ENCODE measurements around the gene UNK. TPM values are rescaled to one million over a fixed set of nuclear protein-coding genes. Genes with fewer than 3 reads are reported as not detected.

Gene UNK, protein sequence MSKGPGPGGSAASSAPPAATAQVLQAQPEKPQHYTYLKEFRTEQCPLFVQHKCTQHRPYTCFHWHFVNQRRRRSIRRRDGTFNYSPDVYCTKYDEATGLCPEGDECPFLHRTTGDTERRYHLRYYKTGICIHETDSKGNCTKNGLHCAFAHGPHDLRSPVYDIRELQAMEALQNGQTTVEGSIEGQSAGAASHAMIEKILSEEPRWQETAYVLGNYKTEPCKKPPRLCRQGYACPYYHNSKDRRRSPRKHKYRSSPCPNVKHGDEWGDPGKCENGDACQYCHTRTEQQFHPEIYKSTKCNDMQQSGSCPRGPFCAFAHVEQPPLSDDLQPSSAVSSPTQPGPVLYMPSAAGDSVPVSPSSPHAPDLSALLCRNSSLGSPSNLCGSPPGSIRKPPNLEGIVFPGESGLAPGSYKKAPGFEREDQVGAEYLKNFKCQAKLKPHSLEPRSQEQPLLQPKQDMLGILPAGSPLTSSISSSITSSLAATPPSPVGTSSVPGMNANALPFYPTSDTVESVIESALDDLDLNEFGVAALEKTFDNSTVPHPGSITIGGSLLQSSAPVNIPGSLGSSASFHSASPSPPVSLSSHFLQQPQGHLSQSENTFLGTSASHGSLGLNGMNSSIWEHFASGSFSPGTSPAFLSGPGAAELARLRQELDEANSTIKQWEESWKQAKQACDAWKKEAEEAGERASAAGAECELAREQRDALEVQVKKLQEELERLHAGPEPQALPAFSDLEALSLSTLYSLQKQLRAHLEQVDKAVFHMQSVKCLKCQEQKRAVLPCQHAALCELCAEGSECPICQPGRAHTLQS
- total RNA-seq: 9.3 and 14.5 TPM in 2 replicates

DNA sequence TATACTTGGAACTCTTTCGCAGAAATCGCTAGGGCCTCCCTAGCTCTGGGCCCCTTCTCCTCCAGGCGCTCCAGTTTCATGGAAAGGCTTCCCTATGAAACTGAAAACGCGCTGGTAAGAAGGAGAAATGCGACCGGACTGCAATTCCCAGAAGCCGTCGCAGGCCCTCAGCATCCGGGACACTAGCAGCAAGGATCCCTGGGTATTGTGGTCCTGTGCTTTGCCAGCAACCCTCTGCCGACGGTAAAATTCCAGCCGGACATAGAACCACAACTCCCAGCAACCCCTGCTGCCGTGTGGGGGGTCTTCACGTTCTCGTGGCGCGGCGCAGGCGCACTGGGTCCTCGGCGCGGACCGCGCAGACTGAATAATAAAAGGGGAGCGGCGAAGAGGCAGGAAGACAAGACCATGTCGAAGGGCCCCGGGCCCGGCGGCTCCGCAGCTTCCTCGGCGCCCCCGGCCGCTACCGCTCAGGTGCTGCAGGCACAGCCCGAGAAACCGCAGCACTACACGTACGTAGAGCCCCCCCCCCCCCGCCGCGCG, at the start of gene UNK:
TSS of gene UNK (plus strand) at position 334 of the 543 bp plus-strand sequence. CDS start at position 409, 75 bp downstream.

DNA sequence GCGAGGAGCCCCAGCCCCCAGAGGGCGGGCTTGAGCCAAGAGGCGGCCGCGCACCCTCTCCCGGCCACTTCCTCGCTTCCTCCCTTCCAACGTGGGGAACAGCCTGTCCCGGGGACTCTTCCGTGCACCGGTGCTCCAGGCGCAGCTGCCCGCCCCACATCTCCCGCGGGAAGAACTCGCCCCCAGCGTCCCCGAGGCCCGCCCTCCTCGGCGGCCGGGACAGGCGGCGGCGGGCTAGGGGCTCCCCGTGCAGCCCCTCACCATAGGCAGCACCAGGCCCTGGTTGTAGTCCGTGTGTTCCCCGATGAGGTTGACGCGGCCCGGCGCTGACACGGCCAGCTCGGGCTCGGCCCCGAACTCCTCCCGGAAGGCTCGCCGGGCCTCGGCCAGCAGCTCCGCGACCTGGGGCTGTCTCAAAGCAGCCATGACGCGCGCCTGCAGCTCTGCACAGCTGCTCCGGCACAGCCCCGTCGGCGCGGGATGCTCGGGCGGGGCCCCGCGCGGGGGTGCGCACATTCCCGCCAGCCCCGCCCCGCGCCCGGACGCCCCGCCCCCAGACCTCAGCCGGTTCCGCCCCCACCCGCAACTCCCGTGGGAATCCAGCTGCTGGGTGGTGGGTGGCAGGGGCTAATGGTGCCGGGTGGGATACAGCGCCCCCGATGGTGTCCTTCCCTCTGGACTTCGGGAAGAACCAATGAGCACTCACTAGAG, 19.7 kb upstream of the UNK start, which contains the start of gene GALK1:
TSS of gene GALK1 (minus strand) at position 482 of the 711 bp plus-strand sequence. CDS start at position 426, 56 bp downstream.

GRCh38 chr17:75843577-75844529, 59.2 kb downstream of the UNK start, which contains the start of gene UNC13D:
UNC13D (minus strand) TSS chr17:75844404; CDS start chr17:75844337, 67 bp downstream.

GRCh38 chr17:75855310-75856061, 70.9 kb downstream of the UNK start, which contains the start of gene WBP2:
WBP2 (minus strand) TSS chr17:75855335; CDS start chr17:75855297, 38 bp downstream.

Other genes starting within 250 kb of the UNK start
- gene MYO15B, start 197.0 kb upstream of the UNK start, total RNA-seq: 1.5 and 7.2 TPM in 2 replicates
- not detected in 2 replicates for gene SMIM5, start 151.4 kb upstream of the UNK start, total RNA-seq
- 12.5 and 20.2 TPM in 2 replicates for gene RECQL5, start 117.7 kb upstream of the UNK start, total RNA-seq
- gene SAP30BP, start 117.5 kb upstream of the UNK start, total RNA-seq: 68.8 and 81.1 TPM in 2 replicates
- gene ITGB4, start 63.3 kb upstream of the UNK start, total RNA-seq: 1.1 and 10.0 TPM in 2 replicates
- gene GALK1, start 19.6 kb upstream of the UNK start, total RNA-seq: 83.8 and 87.3 TPM in 2 replicates
- 3.4 TPM in 2 replicates for gene UNC13D, start 59.6 kb downstream of the UNK start, total RNA-seq
- gene WBP2, start 70.5 kb downstream of the UNK start, total RNA-seq: 15.9 and 17.6 TPM in 2 replicates
- gene TRIM47, start 93.8 kb downstream of the UNK start, total RNA-seq: 33.8 and 34.9 TPM in 2 replicates
- gene TRIM65, start 112.1 kb downstream of the UNK start, total RNA-seq: 20.1 and 22.3 TPM in 2 replicates
- 30.1 and 34.8 TPM in 2 replicates for gene MRPL38, start 120.1 kb downstream of the UNK start, total RNA-seq
- 6.9 and 8.4 TPM in 2 replicates for gene FBF1, start 156.2 kb downstream of the UNK start, total RNA-seq
- gene ACOX1, start 194.4 kb downstream of the UNK start, total RNA-seq: 58.5 and 67.3 TPM in 2 replicates
- gene TEN1, start 194.4 kb downstream of the UNK start, total RNA-seq: 12.0 and 22.2 TPM in 2 replicates
- gene CDK3, start 216.0 kb downstream of the UNK start, total RNA-seq: 0.45 and 2.0 TPM in 2 replicates
- gene EVPL, start 242.5 kb downstream of the UNK start, total RNA-seq: not detected in 2 replicates

Data from endothelial cell of coronary artery (primary cell).